ENCODE measurements around the gene TMEM45A.
"Not testable (repeated sequence)": the region's sequence is repeated elsewhere in the genome, so short reads cannot be mapped to it uniquely, and the experiment has no call there.

The TMEM45A gene

DNA sequence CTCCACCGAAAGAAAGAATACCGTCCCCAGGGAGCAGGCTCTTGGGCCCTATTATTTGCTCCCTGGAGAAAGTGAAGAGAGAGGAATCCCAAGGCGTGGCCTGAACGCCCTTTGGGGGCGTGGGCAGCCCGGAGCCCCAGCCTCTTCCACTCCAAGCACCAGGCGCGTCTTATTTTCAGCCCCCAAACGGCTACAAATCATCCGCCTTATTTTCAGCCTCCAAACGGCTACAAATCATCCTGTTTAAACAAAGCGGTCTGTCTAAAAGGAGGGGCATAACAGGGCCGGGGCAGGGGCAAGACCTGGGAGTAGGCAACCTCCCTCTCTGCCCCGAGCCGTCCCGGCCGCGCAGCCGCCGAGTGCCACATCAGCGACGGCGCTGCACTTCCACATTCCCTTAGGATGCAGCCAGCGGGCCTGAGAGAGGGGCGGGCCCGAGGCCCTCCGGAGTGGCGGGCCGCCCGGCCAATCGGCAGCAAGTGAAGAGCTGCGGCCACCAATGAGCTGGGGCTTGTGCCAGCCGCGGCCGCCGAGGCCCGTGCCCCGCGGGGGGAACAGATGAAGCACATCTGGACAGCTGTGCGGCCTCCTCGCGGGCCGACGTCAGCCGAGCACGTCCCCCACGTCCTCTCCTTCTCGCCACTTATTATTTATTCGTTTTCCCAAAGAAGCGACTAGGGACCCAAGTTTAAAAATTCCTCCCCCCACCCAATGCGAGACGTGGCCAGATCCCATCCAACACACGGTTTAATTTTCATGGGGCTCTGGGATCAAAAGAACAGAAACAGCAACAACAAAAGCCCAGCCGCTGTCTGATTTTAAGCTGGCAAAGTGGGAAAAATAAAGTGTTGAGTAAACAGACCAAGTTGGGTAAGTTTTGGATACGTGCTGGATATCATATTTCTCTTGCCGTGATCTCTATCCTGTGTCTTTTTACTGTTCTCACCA, at the start of gene TMEM45A:
Gene TMEM45A, plus strand, starts transcription at position 561 of the 948 bp plus-strand sequence. CDS start 62,593 bp downstream, outside the sequence.
- peak; percentile 92 for DNase-seq

DNA sequence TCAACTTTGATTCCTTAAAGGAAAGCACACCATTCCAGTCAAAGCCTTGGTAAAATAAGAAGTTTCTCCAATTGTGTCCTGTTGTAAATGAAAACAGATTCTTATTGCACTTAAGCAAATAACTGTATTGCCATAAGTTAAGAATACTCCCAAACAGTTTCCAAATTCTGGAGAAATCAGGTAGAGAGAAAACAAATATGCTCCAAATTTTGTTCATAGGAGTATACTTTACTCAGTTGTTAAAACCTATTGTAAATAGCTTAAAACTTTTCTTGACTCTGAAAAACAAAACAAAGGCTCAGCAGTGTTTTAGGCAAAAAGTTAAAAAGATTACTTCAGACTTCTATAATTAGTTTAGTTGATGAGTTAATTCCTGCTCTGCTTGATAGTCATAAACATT, 48.7 kb upstream of the TMEM45A start:
- DNase-seq: no peak

DNA sequence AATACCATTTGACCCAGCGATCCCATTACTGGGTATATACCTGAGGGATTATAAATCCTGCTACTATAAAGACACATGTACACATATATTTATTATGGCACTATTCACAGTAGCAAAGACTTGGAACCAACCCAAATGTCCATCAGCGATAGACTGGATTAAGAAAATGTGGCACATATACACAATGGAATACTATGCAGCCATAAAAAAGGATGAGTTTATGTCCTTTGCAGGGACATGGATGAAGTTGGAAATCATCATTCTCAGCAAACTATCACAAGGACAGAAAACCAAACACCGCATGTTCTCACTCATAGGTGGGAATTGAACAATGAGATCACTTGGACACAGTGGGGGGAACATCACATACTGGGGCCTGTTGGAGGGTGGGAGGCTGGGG, 45.4 kb upstream of the TMEM45A start:
- not testable (repeated sequence) for DNase-seq

DNA sequence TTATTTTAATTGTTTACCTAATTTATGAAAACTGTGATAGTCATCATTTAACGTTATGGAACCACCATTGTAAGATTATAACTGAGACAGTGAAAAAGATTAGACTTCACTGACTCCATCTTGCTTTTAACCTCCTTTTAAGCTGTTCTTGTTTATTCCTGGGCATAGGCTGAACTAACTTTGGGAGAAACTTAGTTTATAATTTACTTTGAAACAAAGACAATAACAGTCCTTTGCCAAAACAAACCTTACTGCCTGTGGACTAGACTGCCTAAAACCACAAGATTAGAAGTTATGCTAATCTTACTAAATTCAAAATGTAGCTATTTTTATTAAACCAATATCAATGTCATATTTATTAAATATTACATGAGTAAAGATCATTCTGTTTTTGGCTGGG, 44.3 kb upstream of the TMEM45A start:
- no peak for DNase-seq

DNA sequence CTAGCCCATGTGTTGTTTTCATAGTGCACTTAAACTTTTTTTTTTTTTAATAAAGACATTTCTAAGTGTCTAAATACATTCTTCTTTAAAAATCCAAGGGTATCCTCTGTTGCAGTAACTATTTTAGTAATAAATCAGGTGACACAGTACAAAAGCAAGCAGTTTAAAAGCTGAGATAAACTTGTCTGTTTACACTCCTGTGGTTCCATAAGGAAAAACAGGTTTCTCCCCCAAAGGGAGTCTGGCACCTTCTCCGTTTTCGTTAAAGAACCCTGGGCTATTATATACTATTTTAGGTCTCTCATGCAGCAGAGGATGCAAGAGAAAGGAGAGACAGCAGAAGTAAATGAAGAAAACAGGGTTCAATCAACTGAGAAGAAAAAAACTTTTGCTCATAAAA, 43.2 kb upstream of the TMEM45A start:
- DNase-seq: no peak

DNA sequence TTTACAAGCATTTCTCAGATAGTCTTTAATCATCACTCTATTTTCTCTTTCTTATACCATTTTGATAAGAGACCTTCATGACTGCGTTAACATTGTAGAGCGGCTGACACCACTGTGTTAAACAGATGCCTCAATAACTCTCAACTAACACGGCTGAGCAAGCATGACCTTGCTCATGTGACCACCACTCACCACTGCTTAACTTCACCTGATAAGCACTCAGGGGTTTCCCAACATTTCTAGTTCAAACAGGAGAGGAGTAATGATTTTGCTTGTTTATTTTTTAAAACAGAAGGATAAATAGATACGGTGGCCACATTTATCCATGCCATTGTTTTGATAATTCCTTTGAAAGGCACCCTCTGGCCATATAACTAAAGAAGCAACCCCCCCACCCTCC, 37.7 kb upstream of the TMEM45A start:
- no peak for DNase-seq

DNA sequence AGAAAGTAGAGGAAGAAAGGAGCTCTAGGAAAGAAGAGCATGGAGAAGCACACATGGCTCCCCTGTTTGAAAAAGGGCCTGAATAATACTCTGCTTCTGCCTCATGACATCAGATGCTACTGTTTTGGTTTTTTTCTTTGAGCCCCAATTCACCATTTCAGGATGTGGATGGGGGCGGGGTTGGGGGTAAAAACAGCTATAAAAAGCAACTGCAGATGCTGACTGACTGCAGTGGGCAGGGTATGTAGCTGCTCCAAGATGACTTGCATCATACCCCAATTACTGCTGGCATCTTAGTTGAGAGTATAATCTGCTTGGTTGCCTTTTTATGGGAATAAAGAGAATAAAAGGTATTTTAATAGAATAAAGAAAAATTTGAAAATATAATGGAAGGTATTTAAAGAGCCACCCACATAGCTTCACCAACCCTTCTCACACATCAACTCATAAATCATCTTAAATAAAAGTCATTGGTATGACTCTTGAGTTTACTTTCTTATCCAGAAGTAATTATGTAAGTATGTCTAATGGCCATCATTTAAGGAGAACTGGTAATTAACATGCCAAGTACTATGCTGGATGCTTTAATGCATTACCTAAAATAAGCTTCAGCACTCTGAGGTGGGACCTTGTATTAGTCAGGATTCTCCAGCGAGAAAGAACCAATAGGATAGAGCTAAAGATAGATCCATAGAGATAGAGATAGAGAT, 36.4 kb upstream of the TMEM45A start:
- no peak for DNase-seq

DNA sequence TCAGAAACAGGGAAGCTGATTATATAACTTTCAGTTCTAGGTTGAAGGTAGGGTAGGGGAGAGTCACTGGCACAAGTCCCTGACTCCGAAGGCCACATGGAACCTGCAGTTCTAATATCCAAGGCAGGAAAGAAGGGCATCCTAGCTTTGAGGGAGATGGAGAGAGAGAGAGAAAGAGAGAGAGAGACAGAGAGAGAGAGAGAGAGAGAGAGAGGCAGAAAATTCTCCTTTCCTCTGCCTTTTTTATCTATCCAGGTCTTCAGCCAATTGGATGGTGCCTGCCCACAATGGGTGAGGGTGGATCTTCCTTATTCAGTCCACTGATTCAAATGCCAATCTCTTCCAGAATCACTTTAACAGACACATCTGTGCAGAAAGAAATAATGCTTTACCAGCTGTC, 35.7 kb upstream of the TMEM45A start:
- no peak for DNase-seq

- DNase-seq: no peak
These were observed 34.6 kb upstream of the TMEM45A start for GRCh38 chr3:100457811-100458210.

DNA sequence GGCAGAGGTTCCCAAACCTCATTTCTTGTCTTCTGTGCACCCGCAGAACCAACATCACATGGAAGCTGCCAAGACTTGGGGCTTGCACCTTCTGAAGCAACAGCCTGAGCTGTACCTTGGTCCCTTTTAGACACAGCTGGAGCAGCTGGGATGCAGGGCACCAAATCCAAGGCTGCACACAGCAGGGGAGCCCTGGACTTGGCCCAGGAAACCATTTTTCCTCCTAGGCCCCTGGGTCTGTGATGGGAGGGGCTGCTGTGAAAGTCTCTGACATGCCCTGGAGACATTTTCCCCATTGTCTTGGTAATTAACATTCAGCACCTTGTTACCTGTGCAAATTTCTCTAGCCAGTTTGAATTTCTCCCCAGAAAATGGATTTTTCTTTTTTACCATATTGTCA, 33.6 kb upstream of the TMEM45A start:
- no peak for DNase-seq

- DNase-seq: no peak
These were observed 29.4 kb upstream of the TMEM45A start for GRCh38 chr3:100463002-100463401.

GRCh38 chr3:100463646-100464155, 28.7 kb upstream of the TMEM45A start:
- DNase-seq: no peak

- no peak for DNase-seq
These were observed 26.3 kb upstream of the TMEM45A start for GRCh38 chr3:100465892-100466777.

- DNase-seq: no peak
These were observed 25.3 kb upstream of the TMEM45A start for GRCh38 chr3:100467133-100467532.

DNA sequence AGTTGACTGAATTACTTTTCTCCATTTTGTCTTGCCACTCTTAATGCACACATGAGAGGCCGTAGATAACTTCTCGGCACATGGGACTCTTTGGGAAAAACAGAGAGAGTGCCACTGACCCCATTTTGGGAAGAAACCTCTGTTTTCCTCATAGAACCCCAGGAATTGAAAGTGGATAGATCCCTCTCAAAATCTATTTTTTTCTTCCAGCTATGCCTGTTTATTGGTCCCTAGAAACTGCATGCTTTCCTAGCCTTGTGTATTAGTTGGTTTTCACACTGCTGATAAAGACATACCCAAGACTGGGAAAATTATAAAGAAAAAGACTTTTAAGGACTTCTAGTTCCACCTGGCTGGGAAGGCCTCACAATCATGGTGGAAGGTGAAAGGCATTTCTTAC, 23.7 kb upstream of the TMEM45A start:
- no peak for DNase-seq

- DNase-seq: no peak
These were observed 21.5 kb upstream of the TMEM45A start for GRCh38 chr3:100470951-100471350.

DNA sequence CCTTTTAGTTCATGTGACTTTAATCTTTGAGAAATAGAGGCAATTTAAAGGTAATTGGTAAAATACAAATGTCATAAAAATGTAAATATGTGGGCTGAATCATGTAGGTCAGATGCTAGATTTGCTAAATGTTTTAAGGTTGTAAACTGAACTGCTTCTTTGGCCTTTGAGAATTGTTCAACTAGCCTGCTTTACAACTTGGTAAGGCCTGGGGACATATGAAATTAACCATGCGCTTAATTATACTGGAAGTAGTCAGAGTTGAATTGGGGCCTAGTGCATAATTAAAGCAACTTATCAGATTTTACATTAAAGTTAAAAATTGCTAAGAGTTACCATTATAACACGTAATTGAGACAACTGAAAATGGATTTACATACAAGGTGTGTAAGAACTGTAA, 21.0 kb upstream of the TMEM45A start:
- no peak for DNase-seq

DNA sequence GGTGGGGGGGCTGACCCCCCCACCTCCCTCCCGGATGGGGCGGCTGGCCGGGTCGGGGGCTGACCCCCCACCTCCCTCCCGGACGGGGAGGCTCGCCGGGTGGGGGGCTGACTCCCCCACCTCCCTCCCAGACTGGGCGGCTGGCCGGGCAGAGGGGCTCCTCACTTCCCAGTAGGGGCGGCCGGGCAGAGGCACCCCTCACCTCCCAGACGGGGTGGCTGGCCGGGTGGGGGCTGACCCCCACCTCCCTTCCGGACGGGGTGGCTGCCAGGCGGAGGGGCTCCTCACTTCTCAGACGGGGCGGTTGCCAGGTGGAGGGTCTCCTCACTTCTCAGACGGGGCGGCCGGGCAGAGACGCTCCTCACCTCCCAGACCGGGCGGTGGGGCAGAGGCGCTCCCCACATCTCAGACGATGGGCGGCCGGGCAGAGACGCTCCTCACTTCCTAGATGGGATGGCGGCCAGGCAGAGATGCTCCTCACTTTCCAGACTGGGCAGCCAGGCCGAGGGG, 14.5 kb upstream of the TMEM45A start:
- DNase-seq: not testable (repeated sequence)

DNA sequence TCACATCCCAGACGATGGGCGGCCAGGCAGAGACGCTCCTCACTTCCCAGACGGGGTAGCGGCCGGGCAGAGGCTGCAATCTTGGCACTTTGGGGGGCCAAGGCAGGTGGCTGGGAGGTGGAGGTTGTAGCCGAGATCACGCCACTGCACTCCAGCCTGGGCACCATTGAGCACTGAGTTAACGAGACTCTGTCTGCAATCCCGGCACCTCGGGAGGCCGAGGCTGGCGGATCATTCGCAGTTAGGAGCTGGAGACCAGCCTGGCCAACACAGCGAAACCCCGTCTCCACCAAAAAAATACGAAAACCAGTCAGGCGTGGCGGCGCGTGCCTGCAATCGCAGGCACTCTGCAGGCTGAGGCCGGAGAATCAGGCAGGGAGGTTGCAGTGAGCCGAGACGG, 13.9 kb upstream of the TMEM45A start:
- DNase-seq: not testable (repeated sequence)

DNA sequence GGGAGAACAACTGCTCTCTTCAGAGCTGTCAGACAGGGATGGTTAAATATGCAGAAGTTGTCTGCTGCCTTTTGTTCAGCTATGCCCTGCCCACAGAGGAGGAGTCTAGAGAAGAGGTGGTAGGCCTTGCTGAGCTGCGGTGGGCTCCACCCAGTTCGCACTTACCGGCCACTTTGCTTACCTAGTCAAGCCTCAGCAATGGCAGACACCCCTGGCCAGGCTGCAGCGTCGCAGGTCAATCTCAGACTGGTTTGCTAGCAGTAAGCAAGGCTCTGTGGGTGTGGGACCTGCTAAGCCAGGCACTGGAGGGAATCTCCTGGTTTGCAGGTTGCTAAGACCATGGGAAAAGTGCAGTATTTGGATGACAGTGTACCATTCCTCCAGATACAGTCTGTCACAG, 12.3 kb upstream of the TMEM45A start:
- DNase-seq: no peak

- no peak for DNase-seq
These were observed 10.2 kb upstream of the TMEM45A start for GRCh38 chr3:100482176-100482575.

GRCh38 chr3:100483529-100483928, 8.9 kb upstream of the TMEM45A start:
- DNase-seq: no peak

DNA sequence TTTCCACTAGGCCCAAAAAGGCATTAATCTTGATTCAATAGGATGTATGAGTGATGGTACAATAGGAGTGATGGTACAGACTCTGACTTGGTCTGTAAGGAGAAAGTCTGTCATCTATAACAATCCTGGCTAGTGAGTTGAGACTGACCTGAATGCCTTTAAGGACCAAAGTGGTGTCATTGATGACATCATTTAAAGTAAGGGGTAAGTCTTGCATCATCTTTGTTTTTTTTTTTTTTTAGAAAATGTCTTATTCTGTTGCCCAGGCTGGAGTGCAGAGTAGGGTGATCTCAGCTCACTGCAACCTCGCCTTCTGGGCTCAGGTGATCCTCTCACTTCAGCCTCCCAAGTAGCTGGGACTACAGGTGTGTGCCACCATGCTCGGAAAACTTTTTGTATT, 5.6 kb upstream of the TMEM45A start:
- no peak for DNase-seq

All from activated CD8-positive, alpha-beta memory T cell treated with anti-CD3 and anti-CD28 coated beads for 24 hours (primary cell).